CD8-positive, alpha-beta memory T cell (primary cell): ENCODE data around the gene VIPAS39. TPM values are rescaled to one million over a fixed set of nuclear protein-coding genes. Genes with fewer than 3 reads are reported as not detected.
A peak's percentile ranks its signal among the peaks of the same experiment; 100 is the strongest.
"Not testable (repeated sequence)": the region's sequence is repeated elsewhere in the genome, so short reads cannot be mapped to it uniquely, and the experiment has no call there.

Experiments
- CTCF ChIA-PET: fragments of 350-600 bp; sonication (Branson Sonifier 250); formaldehyde crosslinking; loops from one replicate; lab custom pipeline; 2021; ENCODE audit warnings: antibody characterized with exemption; lab: Charles Lee
- POLR2A ChIA-PET: fragments of 350-600 bp; sonication (Branson Sonifier 250); formaldehyde crosslinking; loops from one replicate; lab custom pipeline; 2021; ENCODE audit warnings: antibody characterized with exemption; lab: Charles Lee
- DNase-seq, 5 donors: peaks; one replicate each; pipeline versions ENCODE4 v3.0.0 to v3.0.0-alpha.2; 2020 to 2022; ENCODE audit warnings: mixed read lengths in 1 of 5
- H3K27ac ChIP-seq: one replicate; pipeline ENCODE4 v1.7.0; 2013; ENCODE audit warnings: low read depth, mild to moderate bottlenecking, low read length, moderate library complexity
- H3K27me3 ChIP-seq: 2 replicates; pipeline ENCODE4 v1.7.0; 2013; ENCODE audit warnings: low read length, mild to moderate bottlenecking; ENCODE audit not compliant: insufficient read depth, poor library complexity, severe bottlenecking
- H3K36me3 ChIP-seq: 2 replicates; pipeline ENCODE4 v1.7.0; 2013; ENCODE audit warnings: mild to moderate bottlenecking, low read length, moderate library complexity; ENCODE audit not compliant: insufficient read depth
- H3K4me1 ChIP-seq: 2 replicates; pipeline ENCODE4 v1.7.0; 2013; ENCODE audit warnings: mild to moderate bottlenecking, low read length, moderate library complexity; ENCODE audit not compliant: insufficient read depth
- H3K4me3 ChIP-seq: 2 replicates; pipeline ENCODE4 v1.7.0; 2013; ENCODE audit warnings: mild to moderate bottlenecking, low read length
- H3K9me3 ChIP-seq: 2 replicates; pipeline ENCODE4 v1.7.0; 2013; ENCODE audit warnings: mild to moderate bottlenecking, low read length
- H3K27ac Mint-ChIP-seq, 8 donors: one replicate each; pipeline ENCODE4 v1.8.0; 2020 to 2021; ENCODE audit warnings: mixed read lengths in 8 of 8, mild to moderate bottlenecking in 6 of 8, inconsistent platforms in 3 of 8, moderate library complexity in 3 of 8
- H3K27me3 Mint-ChIP-seq, 2 donors: one replicate each; pipeline ENCODE4 v1.8.0; 2020 to 2021; ENCODE audit warnings: mixed read lengths in 2 of 2, mild to moderate bottlenecking in 1 of 2, moderate library complexity in 1 of 2
- H3K36me3 Mint-ChIP-seq, 3 donors: one replicate each; pipeline ENCODE4 v1.8.0; 2020 to 2021; ENCODE audit warnings: mixed read lengths in 3 of 3, inconsistent platforms in 1 of 3, mild to moderate bottlenecking in 1 of 3
- H3K4me1 Mint-ChIP-seq, 3 donors: one replicate each; pipeline ENCODE4 v1.8.0; 2020 to 2021; ENCODE audit warnings: mixed read lengths in 3 of 3, inconsistent platforms in 1 of 3, mild to moderate bottlenecking in 1 of 3
- H3K4me3 Mint-ChIP-seq, 7 donors: one replicate each; pipeline ENCODE4 v1.8.0; 2020 to 2021; ENCODE audit warnings: mixed read lengths in 7 of 7, mild to moderate bottlenecking in 6 of 7, moderate library complexity in 4 of 7, inconsistent platforms in 2 of 7
- H3K9me3 Mint-ChIP-seq, 5 donors: one replicate each; pipeline ENCODE4 v1.8.0; 2020 to 2022; ENCODE audit warnings: mixed read lengths in 5 of 5, mild to moderate bottlenecking in 3 of 5, moderate library complexity in 2 of 5, inconsistent platforms in 1 of 5
- polyA plus RNA-seq: library from polyadenylated mRNA; unstranded; fragments of 300-500 nt; fragmentation: Illumina TruSeq; gene quantifications from one replicate; pipeline ENCODE4 v1.2.3, GENCODE V29; 2021
- total RNA-seq, 2 experiments: library from RNA; stranded (reverse); gene quantifications; one replicate each; pipeline ENCODE4 v1.2.3, GENCODE V29; 2021

The VIPAS39 gene
- total and polyA plus RNA-seq, 3 experiments from 2014 or later, result 9.8 to 19.6 (median 18.7) TPM

GRCh38 chr14:77436042-77436441 is 21.4 kb downstream of the VIPAS39 start:
- ChIA-PET CTCF (no interaction called here), POLR2A (no interaction called here)
- no peaks in the 10 kb centered on the region for H3K27me3 ChIP-seq
- H3K4me1 ChIP-seq, result no peaks in the 10 kb centered on the region
- H3K27me3 Mint-ChIP-seq, result no peaks in the 10 kb centered on the region
- no peak overlapping the region for H3K27ac ChIP-seq
- no peak overlapping the region for H3K4me3 Mint-ChIP-seq
- peaks cover 10 to 82% (median 25%) of the 10 kb centered on the region in 3 donors for H3K36me3 Mint-ChIP-seq
- H3K9me3 Mint-ChIP-seq, result no peaks in the 10 kb centered on the region
- DNase-seq, result no peak
- H3K27ac Mint-ChIP-seq, result no peak overlapping the region
- H3K9me3 ChIP-seq, result no peaks in the 10 kb centered on the region
- peaks cover 25% of the 10 kb centered on the region for H3K36me3 ChIP-seq
- no peak overlapping the region for H3K4me3 ChIP-seq
- no peaks in the 10 kb centered on the region for H3K4me1 Mint-ChIP-seq

GRCh38 chr14:77426396-77426795 is 31.0 kb downstream of the VIPAS39 start:
- no peak overlapping the region for H3K4me3 Mint-ChIP-seq
- H3K27me3 ChIP-seq, result no peaks in the 10 kb centered on the region
- POLR2A ChIA-PET, result no interaction called here
- no peak overlapping the region for H3K27ac ChIP-seq
- H3K4me1 Mint-ChIP-seq, result no peaks in the 10 kb centered on the region
- peak overlapping the region in 1 of 8 donors; percentile 12 for H3K27ac Mint-ChIP-seq
- no peaks in the 10 kb centered on the region for H3K27me3 Mint-ChIP-seq
- no peak for DNase-seq
- peaks cover 57 to 93% (median 76%) of the 10 kb centered on the region in 3 donors for H3K36me3 Mint-ChIP-seq
- CTCF ChIA-PET, result interaction anchor here (1.5 kb wide), 1 partner anchor 125 kb away, joined by 3 read pairs; no protein-coding TSS in a partner anchor
- no peaks in the 10 kb centered on the region for H3K9me3 ChIP-seq
- peaks cover 36% of the 10 kb centered on the region for H3K36me3 ChIP-seq
- H3K9me3 Mint-ChIP-seq, result peaks cover 0 to 7% (median 4%) of the 10 kb centered on the region in 5 donors
- H3K4me3 ChIP-seq, result no peak overlapping the region
- H3K4me1 ChIP-seq, result no peaks in the 10 kb centered on the region

DNA sequence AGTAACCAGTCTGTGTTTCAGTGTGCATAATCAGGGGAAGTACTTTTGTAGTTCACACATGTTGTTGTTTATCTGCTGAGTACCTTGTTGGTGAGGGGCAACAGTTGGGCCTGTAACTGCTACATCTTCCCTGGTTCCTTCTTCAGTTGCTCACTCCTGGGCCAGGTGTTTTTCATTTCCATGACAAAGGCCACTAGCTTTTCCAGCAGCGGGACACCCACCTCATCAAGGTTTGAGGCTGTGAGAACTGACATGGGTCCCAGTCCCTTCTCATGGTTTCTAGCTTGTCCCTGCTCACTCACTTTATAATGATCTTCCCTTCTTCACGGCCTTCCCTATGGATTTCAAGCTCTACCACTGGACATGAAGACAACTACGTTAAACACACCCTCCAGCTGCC is 32.5 kb downstream of the VIPAS39 start:
- H3K4me3 Mint-ChIP-seq, result no peak overlapping the region

GRCh38 chr14:77423423-77423822 is 34.0 kb downstream of the VIPAS39 start, which contains the start of gene NOXRED1:
Gene NOXRED1 (minus strand): TSS chr14:77423523. CDS start chr14:77422889, 634 bp downstream.
- ChIA-PET POLR2A (no interaction called here), CTCF (no interaction called here)
- Histone ChIP-seq H3K27me3 (no peaks in the 10 kb centered on the region), H3K27ac (no peak within 1 kb of the TSS), H3K36me3 (peaks cover 22% of the 10 kb centered on the region), H3K4me1 (no peaks in the 10 kb centered on the region), H3K4me3 (no peak within 1 kb of the TSS), H3K9me3 (no peaks in the 10 kb centered on the region)
- H3K4me3 Mint-ChIP-seq, result no peak within 1 kb of the TSS
- H3K36me3 Mint-ChIP-seq, result peaks cover 44 to 83% (median 79%) of the 10 kb centered on the region in 3 donors
- no peaks in the 10 kb centered on the region for H3K27me3 Mint-ChIP-seq
- H3K27ac Mint-ChIP-seq, result no peak within 1 kb of the TSS
- H3K9me3 Mint-ChIP-seq, result peaks cover 16 to 31% (median 23%) of the 10 kb centered on the region in 5 donors
- DNase-seq, result no peak
- no peaks in the 10 kb centered on the region for H3K4me1 Mint-ChIP-seq

More for the DNA sequence above, 32.5 kb downstream of the VIPAS39 start:
- ChIA-PET POLR2A (no interaction called here), CTCF (no interaction called here)
- H3K27ac Mint-ChIP-seq, result no peak overlapping the region
- H3K4me3 ChIP-seq, result no peak overlapping the region
- no peaks in the 10 kb centered on the region for H3K27me3 Mint-ChIP-seq
- peaks cover 57 to 92% (median 83%) of the 10 kb centered on the region in 3 donors for H3K36me3 Mint-ChIP-seq
- no peaks in the 10 kb centered on the region for H3K9me3 ChIP-seq
- H3K4me1 Mint-ChIP-seq, result no peaks in the 10 kb centered on the region
- peaks cover 35% of the 10 kb centered on the region for H3K36me3 ChIP-seq
- H3K27ac ChIP-seq, result no peak overlapping the region
- H3K27me3 ChIP-seq, result no peaks in the 10 kb centered on the region
- no peaks in the 10 kb centered on the region for H3K4me1 ChIP-seq
- DNase-seq, result no peak
- H3K9me3 Mint-ChIP-seq, result peaks cover 7 to 19% (median 14%) of the 10 kb centered on the region in 5 donors

DNA sequence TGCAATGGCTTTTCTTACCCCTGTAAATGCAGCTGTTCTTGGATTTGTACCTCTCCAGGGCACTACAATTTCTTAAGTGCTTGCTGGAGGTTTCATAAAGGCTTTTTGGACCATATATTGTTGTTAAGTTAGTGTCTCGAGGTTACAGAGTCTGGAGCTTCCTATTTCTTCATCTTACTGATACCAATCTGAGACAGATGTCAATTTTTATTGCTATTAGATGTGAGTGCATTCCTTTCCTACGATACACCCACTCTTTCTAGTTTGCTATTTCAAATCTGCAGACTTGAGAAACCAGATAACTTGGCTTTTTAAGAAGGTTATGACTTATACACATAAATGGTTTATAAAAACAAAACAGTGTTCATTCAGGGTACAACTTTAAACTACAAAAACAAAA is 36.2 kb downstream of the VIPAS39 start:
- Mint-ChIP-seq H3K27me3 (no peaks in the 10 kb centered on the region), H3K9me3 (peaks cover 19 to 37% (median 31%) of the 10 kb centered on the region in 5 donors), H3K36me3 (peaks cover 23 to 61% (median 60%) of the 10 kb centered on the region in 3 donors), H3K4me1 (no peaks in the 10 kb centered on the region), H3K27ac (no peak overlapping the region), H3K4me3 (no peak overlapping the region)
- Histone ChIP-seq H3K4me3 (no peak overlapping the region), H3K36me3 (no peaks in the 10 kb centered on the region), H3K9me3 (no peaks in the 10 kb centered on the region), H3K27ac (no peak overlapping the region), H3K27me3 (no peaks in the 10 kb centered on the region), H3K4me1 (no peaks in the 10 kb centered on the region)
- no peak for DNase-seq
- CTCF ChIA-PET, result no interaction called here
- POLR2A ChIA-PET, result interaction anchor here (0.6 kb wide), 1 partner anchor 80 kb away, joined by 6 read pairs; no protein-coding TSS in a partner anchor

- Histone ChIP-seq H3K36me3 (no peaks in the 10 kb centered on the region), H3K4me1 (no peaks in the 10 kb centered on the region), H3K4me3 (no peak overlapping the region), H3K9me3 (no peaks in the 10 kb centered on the region), H3K27ac (no peak overlapping the region), H3K27me3 (no peaks in the 10 kb centered on the region)
- DNase-seq, result no peak
- no peaks in the 10 kb centered on the region for H3K27me3 Mint-ChIP-seq
- H3K4me3 Mint-ChIP-seq, result no peak overlapping the region
- CTCF ChIA-PET, result no interaction called here
- H3K27ac Mint-ChIP-seq, result no peak overlapping the region
- POLR2A ChIA-PET, result no interaction called here
- peaks cover 6 to 26% (median 19%) of the 10 kb centered on the region in 3 donors for H3K36me3 Mint-ChIP-seq
- no peaks in the 10 kb centered on the region for H3K4me1 Mint-ChIP-seq
- peaks cover 18 to 36% (median 31%) of the 10 kb centered on the region in 5 donors for H3K9me3 Mint-ChIP-seq
Measured at GRCh38 chr14:77416836-77417235, 40.6 kb downstream of the VIPAS39 start.

GRCh38 chr14:77416098-77416497 is 41.3 kb downstream of the VIPAS39 start:
- H3K4me1 ChIP-seq, H3K4me3 ChIP-seq, H3K4me1 Mint-ChIP-seq, DNase-seq, H3K9me3 ChIP-seq, H3K27me3 ChIP-seq, H3K36me3 ChIP-seq, H3K27ac ChIP-seq, H3K4me3 Mint-ChIP-seq, H3K27me3 Mint-ChIP-seq, CTCF ChIA-PET, H3K27ac Mint-ChIP-seq, POLR2A ChIA-PET: not testable (repeated sequence)
- Mint-ChIP-seq H3K36me3 (peaks cover 0 to 19% (median 12%) of the 10 kb centered on the region in 3 donors), H3K9me3 (peaks cover 11 to 30% (median 24%) of the 10 kb centered on the region in 5 donors)

DNA sequence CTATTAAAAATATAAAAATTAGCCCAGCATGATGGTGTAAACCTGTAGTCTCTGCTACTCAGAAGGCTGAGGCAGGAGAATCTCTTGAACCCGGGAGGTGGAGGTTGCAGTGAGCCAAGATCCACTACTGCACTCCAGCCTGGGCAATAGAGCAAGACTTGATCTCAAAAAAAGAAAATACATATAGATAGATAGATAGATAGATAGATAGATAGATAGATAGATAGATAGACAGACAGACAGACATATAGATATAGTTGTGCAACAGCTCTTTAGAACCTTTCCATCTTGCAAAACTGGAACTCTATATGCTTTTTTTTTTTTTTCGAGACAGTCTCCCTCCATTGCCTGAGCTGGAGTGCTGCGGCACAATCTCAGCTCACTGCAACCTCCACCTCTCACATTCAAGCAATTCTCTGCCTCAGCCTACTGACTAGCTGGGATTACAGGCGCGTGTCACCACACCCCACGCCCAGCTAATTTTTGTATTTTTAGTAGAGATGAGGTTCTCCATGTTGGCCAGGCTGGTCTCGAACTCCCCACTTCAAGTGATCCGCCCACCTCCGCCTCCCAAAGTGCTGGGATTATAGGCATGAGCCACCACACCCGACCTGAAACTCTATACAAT is 41.9 kb downstream of the VIPAS39 start:
- H3K4me3 ChIP-seq, CTCF ChIA-PET, POLR2A ChIA-PET, H3K36me3 ChIP-seq, H3K27me3 Mint-ChIP-seq, H3K27me3 ChIP-seq, H3K4me1 Mint-ChIP-seq, DNase-seq, H3K27ac Mint-ChIP-seq, H3K4me1 ChIP-seq, H3K9me3 ChIP-seq, H3K27ac ChIP-seq, H3K4me3 Mint-ChIP-seq: not testable (repeated sequence)
- Mint-ChIP-seq H3K9me3 (peaks cover 11 to 24% (median 21%) of the 10 kb centered on the region in 5 donors), H3K36me3 (peaks cover 0 to 15% (median 9%) of the 10 kb centered on the region in 3 donors)
